SU-DHL-6 (cell line): Measurements from ENCODE around the gene PARVB.

Experiments used
- CTCF ChIP-seq: fragments of 200-600 bp; sonication (generic); IDR thresholded peaks from one replicate; pipeline ENCODE4 v1.5.1; 2017; ENCODE audit warnings: antibody characterized with exemption, mild to moderate bottlenecking, low read length, moderate library complexity; ENCODE audit not compliant: insufficient read depth, poor library complexity, severe bottlenecking
- EZH2phosphoT487 ChIP-seq: fragments of 200-600 bp; sonication (generic), shearing (Covaris generic); conservative IDR thresholded peaks from 2 replicates; pipeline ENCODE4 v1.6.1; 2018; ENCODE audit warnings: mild to moderate bottlenecking, antibody characterized with exemption, low read length, moderate library complexity, mixed read lengths

GRCh38 chr22:44023404-44024287, 456 bp upstream of the PARVB start:
- no peak for TF ChIP-seq CTCF
- no peak for TF ChIP-seq EZH2phosphoT487
